Measurements from ENCODE around the gene ABHD5. TPM values are rescaled to one million over a fixed set of nuclear protein-coding genes. Genes with fewer than 3 reads are reported as not detected.

Gene ABHD5
- total and polyA plus RNA-seq, 2 donors from 2014 or later, result 19.0 to 21.1 TPM

GRCh38 chr3:43734685-43735084 lies 43.9 kb downstream of the ABHD5 start:
- no peak overlapping the region for H3K27ac ChIP-seq (ENCODE audit: low read depth in 2 of 2, low read length in 2 of 2)
- H3K9ac ChIP-seq (ENCODE audit: low read length in 3 of 3), result no peak overlapping the region
- H3K4me1 ChIP-seq (ENCODE audit: control insufficient read depth in 2 of 3, insufficient read depth in 2 of 3, low read depth in 1 of 3, low read length in 3 of 3), result peaks cover 0 to 6% (median 0%) of the 10 kb centered on the region in 3 donors
- no peak for TF ChIP-seq CTCF (IDR thresholded peaks at IDR 0.05; ENCODE audit: borderline replicate concordance, extremely low read depth, insufficient read depth)
- H3K27me3 ChIP-seq (ENCODE audit: control insufficient read depth, insufficient read depth, low read length), result no peaks in the 10 kb centered on the region
- intact Hi-C loops (cut with DNase I), result no loop called here
- H3K36me3 ChIP-seq (ENCODE audit: control insufficient read depth in 2 of 3, insufficient read depth in 3 of 3, low read length in 3 of 3), result no peaks in the 10 kb centered on the region
- H3K4me3 ChIP-seq (ENCODE audit: low read length in 3 of 3), result no peak overlapping the region
- DNase-seq (no peak), FAIRE-seq (no peak)
- no peaks in the 10 kb centered on the region for H3K9me3 ChIP-seq (ENCODE audit: control insufficient read depth in 2 of 3, insufficient read depth in 1 of 3, low read length in 3 of 3)

- FAIRE-seq (no peak), DNase-seq (no peak)
- no peaks in the 10 kb centered on the region for H3K27me3 ChIP-seq (ENCODE audit: control insufficient read depth, insufficient read depth, low read length)
- intact Hi-C loops (cut with DNase I), result no loop called here
- no peak for TF ChIP-seq CTCF (IDR thresholded peaks at IDR 0.05; ENCODE audit: borderline replicate concordance, extremely low read depth, insufficient read depth)
- no peak overlapping the region for H3K27ac ChIP-seq (ENCODE audit: low read depth in 2 of 2, low read length in 2 of 2)
- H3K9ac ChIP-seq (ENCODE audit: low read length in 3 of 3), result no peak overlapping the region
- H3K36me3 ChIP-seq (ENCODE audit: control insufficient read depth in 2 of 3, insufficient read depth in 3 of 3, low read length in 3 of 3), result no peaks in the 10 kb centered on the region
- H3K9me3 ChIP-seq (ENCODE audit: control insufficient read depth in 2 of 3, insufficient read depth in 1 of 3, low read length in 3 of 3), result no peaks in the 10 kb centered on the region
- no peak overlapping the region for H3K4me3 ChIP-seq (ENCODE audit: low read length in 3 of 3)
- peaks cover 0 to 6% (median 0%) of the 10 kb centered on the region in 3 donors for H3K4me1 ChIP-seq (ENCODE audit: control insufficient read depth in 2 of 3, insufficient read depth in 2 of 3, low read depth in 1 of 3, low read length in 3 of 3)
These were observed 44.9 kb downstream of the ABHD5 start for GRCh38 chr3:43735618-43736017.

GRCh38 chr3:43736558-43737440 lies 46.1 kb downstream of the ABHD5 start:
- Histone ChIP-seq H3K4me3 (ENCODE audit: low read length in 3 of 3) (no peak overlapping the region), H3K27ac (ENCODE audit: low read depth in 2 of 2, low read length in 2 of 2) (no peak overlapping the region), H3K27me3 (ENCODE audit: control insufficient read depth, insufficient read depth, low read length) (no peaks in the 10 kb centered on the region), H3K9ac (ENCODE audit: low read length in 3 of 3) (no peak overlapping the region), H3K9me3 (ENCODE audit: control insufficient read depth in 2 of 3, insufficient read depth in 1 of 3, low read length in 3 of 3) (no peaks in the 10 kb centered on the region), H3K4me1 (ENCODE audit: control insufficient read depth in 2 of 3, insufficient read depth in 2 of 3, low read depth in 1 of 3, low read length in 3 of 3) (peaks cover 0 to 6% (median 0%) of the 10 kb centered on the region in 3 donors), H3K36me3 (ENCODE audit: control insufficient read depth in 2 of 3, insufficient read depth in 3 of 3, low read length in 3 of 3) (no peaks in the 10 kb centered on the region)
- no peak for DNase-seq
- FAIRE-seq, result no peak
- no peak for TF ChIP-seq CTCF (IDR thresholded peaks at IDR 0.05; ENCODE audit: borderline replicate concordance, extremely low read depth, insufficient read depth)
- intact Hi-C loops (cut with DNase I), result no loop called here

Data from kidney (tissue), 14 donors.